ENCODE results near the gene RNU5D-1. TPM values are rescaled to one million over a fixed set of nuclear protein-coding genes. Genes with fewer than 3 reads are reported as not detected.

The RNU5D-1 gene
- total and polyA plus RNA-seq, 5 donors from 2014 or later, result not detected

Other genes with a start within 250 kb of the RNU5D-1 start
- 2.7 TPM for gene TMEM53, start 56.7 kb downstream of the RNU5D-1 start, total RNA-seq
- gene TMEM53, start 56.7 kb downstream of the RNU5D-1 start, polyA plus RNA-seq, result 1 to 10 TPM; 4.2 to 6.8 (median 6.2) TPM
- 24.8 TPM for gene ARMH1, start 56.5 kb downstream of the RNU5D-1 start, total RNA-seq
- 1 to 10 TPM; 3.0 to 5.7 (median 4.3) TPM for gene ARMH1, start 56.5 kb downstream of the RNU5D-1 start, polyA plus RNA-seq
- 1.5 TPM for gene KIF2C, start 8.7 kb upstream of the RNU5D-1 start, total RNA-seq
- gene KIF2C, start 8.7 kb upstream of the RNU5D-1 start, polyA plus RNA-seq, result 1 to 10 TPM; 1.1 to 3.9 (median 3.3) TPM
- gene RPS8, start 44.4 kb upstream of the RNU5D-1 start, total RNA-seq, result 1,739 TPM
- 1,000 to 10,000 TPM in 2 of 4 donors, 100 to 1,000 TPM in 2; 805 to 1,312 (median 1,070) TPM for gene RPS8, start 44.4 kb upstream of the RNU5D-1 start, polyA plus RNA-seq
- gene BEST4, start 57.0 kb upstream of the RNU5D-1 start, total RNA-seq, result 0.57 TPM
- gene BEST4, start 57.0 kb upstream of the RNU5D-1 start, polyA plus RNA-seq, result under 1 TPM in 3 of 4 donors, not detected in 1; 0.20 to 0.88 (median 0.78) TPM
- 539 TPM for gene PLK3, start 69.2 kb upstream of the RNU5D-1 start, total RNA-seq
- gene PLK3, start 69.2 kb upstream of the RNU5D-1 start, polyA plus RNA-seq, result 10 to 100 TPM; 28.2 to 48.9 (median 43.8) TPM
- 3.6 TPM for gene DYNLT4, start 76.2 kb upstream of the RNU5D-1 start, total RNA-seq
- 1 to 10 TPM in 2 of 4 donors, under 1 TPM in 1, not detected in 1; 0.71 to 2.6 (median 2.1) TPM for gene DYNLT4, start 76.2 kb upstream of the RNU5D-1 start, polyA plus RNA-seq
- gene BTBD19, start 77.4 kb upstream of the RNU5D-1 start, total RNA-seq, result 45.4 TPM
- under 1 TPM in 2 of 4 donors, not detected in 2; 0.31 to 0.87 TPM for gene BTBD19, start 77.4 kb upstream of the RNU5D-1 start, polyA plus RNA-seq
- gene PTCH2, start 112.1 kb upstream of the RNU5D-1 start, total RNA-seq, result 0.94 TPM
- under 1 TPM in 2 of 4 donors, not detected in 2; 0.05 to 0.13 TPM for gene PTCH2, start 112.1 kb upstream of the RNU5D-1 start, polyA plus RNA-seq

Data from CD4-positive, CD25-positive, alpha-beta regulatory T cell (primary cell).